GM10248 (cell line): ENCODE data around the gene GIGYF2.

Source experiments
- CTCF ChIA-PET: fragments of 300-600 bp; sonication (Branson Sonifier 250); formaldehyde crosslinking; extraction: SDS; loops from one replicate; lab custom pipeline; 2021; ENCODE audit warnings: antibody characterized with exemption; lab: Yijun Ruan, JAX
- POLR2A ChIA-PET: fragments of 350-650 bp; sonication (Branson Sonifier 250); formaldehyde crosslinking; extraction: SDS; loops from one replicate; lab custom pipeline; 2020; ENCODE audit warnings: antibody characterized with exemption; lab: Yijun Ruan, JAX
- DNase-seq: peaks from one replicate; pipeline ENCODE4 v3.0.0; 2012; ENCODE audit errors: extremely low spot score
- TF ChIP-seq, protein P1 (sequence below): IDR thresholded peaks from 2 replicates; pipeline ENCODE4 v1.5.1; 2012; ENCODE audit warnings: mild to moderate bottlenecking, low read depth; ENCODE audit errors: extremely low read depth, missing control alignments, control extremely low read depth

The GIGYF2 gene

DNA sequence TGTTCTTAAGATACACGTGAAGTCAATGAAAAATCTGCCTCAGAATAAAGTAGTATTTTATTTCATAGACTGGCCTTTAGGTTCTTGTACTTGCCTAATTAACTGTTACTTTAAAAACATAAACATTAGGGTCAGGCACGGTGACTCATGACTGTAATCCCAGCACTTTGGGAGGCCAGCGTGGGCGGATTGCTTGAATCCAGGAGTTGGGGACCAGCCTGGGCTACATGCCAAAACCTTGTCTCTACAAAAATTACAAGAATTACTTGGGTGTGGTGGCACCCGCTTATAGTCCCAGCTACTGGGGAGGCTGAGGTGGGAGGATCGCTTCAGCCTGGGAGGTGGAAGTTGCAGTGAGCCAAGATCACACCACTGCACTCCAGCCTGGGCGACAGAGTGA, 157.0 kb downstream of the GIGYF2 start:
- DNase-seq, result no peak

DNA sequence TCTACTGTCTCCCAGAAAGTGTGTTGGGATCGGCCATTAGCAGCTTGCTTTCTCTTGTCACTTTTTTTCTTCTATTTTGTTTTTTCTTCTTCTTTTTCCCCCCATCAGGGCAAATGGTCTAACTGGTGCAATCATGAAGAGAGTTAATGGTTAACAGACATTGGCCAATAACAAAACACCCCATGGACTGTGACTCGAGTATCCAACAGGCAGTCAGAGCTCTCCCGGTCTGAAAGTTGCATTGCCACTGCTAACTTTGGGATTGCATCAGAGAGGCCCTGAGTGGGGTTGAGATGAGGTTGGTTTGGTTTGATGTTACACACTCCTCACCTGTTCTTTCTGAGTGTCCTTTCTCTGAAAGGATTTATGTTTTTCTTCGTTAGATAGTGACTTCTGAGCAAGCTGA, 160.0 kb downstream of the GIGYF2 start:
- no peak for DNase-seq
- ChIA-PET POLR2A (no interaction called here), CTCF (interaction anchor here (1.4 to 5.2 kb wide), 2 partner anchors 197 to 395 kb away, joined by 3 to 34 read pairs; partner anchors contain the start of gene ATG16L1)
- TF ChIP-seq, protein P1, sequence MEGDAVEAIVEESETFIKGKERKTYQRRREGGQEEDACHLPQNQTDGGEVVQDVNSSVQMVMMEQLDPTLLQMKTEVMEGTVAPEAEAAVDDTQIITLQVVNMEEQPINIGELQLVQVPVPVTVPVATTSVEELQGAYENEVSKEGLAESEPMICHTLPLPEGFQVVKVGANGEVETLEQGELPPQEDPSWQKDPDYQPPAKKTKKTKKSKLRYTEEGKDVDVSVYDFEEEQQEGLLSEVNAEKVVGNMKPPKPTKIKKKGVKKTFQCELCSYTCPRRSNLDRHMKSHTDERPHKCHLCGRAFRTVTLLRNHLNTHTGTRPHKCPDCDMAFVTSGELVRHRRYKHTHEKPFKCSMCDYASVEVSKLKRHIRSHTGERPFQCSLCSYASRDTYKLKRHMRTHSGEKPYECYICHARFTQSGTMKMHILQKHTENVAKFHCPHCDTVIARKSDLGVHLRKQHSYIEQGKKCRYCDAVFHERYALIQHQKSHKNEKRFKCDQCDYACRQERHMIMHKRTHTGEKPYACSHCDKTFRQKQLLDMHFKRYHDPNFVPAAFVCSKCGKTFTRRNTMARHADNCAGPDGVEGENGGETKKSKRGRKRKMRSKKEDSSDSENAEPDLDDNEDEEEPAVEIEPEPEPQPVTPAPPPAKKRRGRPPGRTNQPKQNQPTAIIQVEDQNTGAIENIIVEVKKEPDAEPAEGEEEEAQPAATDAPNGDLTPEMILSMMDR, result no peak

More for the DNA sequence above, 157.0 kb downstream of the GIGYF2 start:
- CTCF ChIA-PET, result interaction anchor here (0.8 to 5.2 kb wide), 8 partner anchors 8 to 395 kb away, joined by 3 to 34 read pairs (median 5); no protein-coding TSS in a partner anchor
- TF ChIP-seq, protein P1, result no peak
- POLR2A ChIA-PET, result no interaction called here

DNA sequence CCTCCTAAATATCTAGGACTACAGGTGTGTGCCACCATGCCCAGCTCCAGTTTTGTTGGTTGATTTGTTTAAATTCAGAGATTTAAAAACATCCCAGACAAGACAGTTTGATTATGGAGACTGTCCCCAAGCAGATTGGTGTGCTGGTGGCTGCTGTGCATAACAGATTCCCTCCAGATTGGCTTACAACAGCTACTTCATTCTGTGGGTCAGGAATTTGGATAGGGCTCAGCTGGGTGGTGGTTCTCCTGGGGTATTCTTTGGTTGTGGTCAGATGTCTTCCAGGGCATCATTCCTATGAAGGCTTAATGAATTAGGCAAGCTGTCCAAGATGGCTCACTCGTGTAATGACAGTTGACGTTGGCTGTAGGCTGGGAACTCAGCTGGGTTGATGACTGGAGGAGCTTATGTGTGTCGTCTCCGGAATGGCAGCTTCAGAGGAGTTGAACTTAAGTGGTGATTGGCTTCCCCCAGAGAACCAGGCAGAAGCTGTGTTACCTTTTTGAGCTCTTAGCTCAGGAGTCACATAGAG, 162.3 kb downstream of the GIGYF2 start:
- POLR2A ChIA-PET, result no interaction called here
- CTCF ChIA-PET, result interaction anchor here (0.7 to 3.4 kb wide), 6 partner anchors 10 to 584 kb away, joined by 3 to 13 read pairs (median 3); no protein-coding TSS in a partner anchor
- TF ChIP-seq, protein P1, result no peak
- DNase-seq, result no peak

DNA sequence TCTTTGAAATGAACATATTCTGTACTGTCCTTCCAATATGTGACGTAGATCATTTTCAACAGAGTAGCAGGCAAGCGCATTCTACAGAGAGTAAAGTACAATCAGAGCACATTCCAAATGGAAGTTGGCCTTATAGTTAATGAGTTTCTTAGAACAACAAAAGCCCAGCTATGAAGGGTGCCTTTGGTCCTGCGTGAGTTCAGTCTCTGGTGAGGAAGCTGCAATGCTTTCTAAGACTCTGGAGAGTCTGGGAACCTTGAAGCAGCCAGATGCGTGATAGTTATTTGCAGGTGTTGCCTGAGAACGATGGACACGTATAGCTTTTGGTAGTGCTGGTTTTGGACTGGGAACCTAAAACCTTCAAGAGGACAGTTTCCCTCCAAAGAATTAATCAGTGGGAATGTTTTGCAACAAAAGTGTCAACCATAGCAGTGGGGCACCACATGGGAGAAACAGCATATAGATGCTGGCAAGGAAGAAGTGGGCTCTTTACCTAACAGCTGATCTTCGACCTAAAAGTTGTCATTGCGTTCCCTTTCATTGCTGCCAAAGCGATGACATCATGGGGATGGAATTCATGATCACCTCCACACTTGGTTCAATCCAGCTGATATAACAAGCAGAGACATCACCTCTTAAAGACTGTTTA, 163.6 kb downstream of the GIGYF2 start:
- ChIA-PET CTCF (interaction anchor here (0.9 to 3.4 kb wide), 4 partner anchors 8 to 389 kb away, joined by 4 to 13 read pairs (median 8); no protein-coding TSS in a partner anchor), POLR2A (no interaction called here)
- no peak for DNase-seq
- TF ChIP-seq, protein P1, result no peak

DNA sequence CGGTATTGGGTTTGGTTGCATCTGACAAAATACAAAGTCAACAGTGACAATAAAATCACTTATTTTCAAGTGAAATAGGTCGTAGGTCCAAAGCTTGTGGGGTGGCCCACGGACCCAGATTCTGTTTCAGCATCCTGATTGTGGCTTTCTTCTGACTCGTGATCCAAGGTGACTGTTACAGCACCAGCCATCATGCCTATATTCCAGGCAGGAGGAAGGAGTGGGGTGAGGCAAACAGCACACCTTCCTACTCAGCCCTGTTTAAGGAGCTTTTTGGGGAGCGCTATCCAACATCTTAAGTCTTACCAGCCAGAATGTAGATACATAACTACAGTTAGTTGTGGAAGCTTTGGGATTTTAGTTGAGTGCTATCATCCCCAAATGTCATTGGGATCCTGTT, 164.2 kb downstream of the GIGYF2 start:
- DNase-seq, result no peak
- ChIA-PET POLR2A (no interaction called here), CTCF (interaction anchor here (0.9 to 3.4 kb wide), 3 partner anchors 8 to 193 kb away, joined by 4 to 13 read pairs (median 11); no protein-coding TSS in a partner anchor)
- TF ChIP-seq, protein P1, result no peak

DNA sequence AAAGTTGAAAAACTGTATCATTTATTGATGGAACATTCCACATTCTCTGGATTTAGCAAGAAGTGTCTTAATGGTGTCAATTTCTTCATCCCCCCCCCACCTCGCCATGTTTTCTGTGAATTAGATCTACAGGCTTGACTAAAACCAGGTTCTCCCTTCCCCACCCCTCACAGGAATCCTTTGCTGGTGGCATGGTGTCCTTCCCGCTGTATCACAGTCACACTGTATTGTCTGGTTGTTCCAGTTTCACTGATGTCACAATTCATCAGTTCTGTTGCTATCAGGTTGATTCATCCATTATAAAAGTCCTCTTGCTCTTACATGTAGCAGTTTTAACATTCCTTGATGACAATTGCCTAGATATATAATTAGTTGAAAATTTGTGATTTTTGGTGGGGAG, 166.9 kb downstream of the GIGYF2 start:
- no peak for DNase-seq
- ChIA-PET CTCF (no interaction called here), POLR2A (no interaction called here)
- TF ChIP-seq, protein P1, result no peak
